OCI-LY7 (cell line): ENCODE measurements around the gene TUBB6. TPM values are rescaled to one million over a fixed set of nuclear protein-coding genes. Genes with fewer than 3 reads are reported as not detected.

Source experiments
- BruUV-seq: library from RNA; stranded (reverse); fragments of 400-500 nt; replicated peaks from 2 replicates; lab custom pipeline; 2021; lab: Mats Ljungman, UMichigan
- CTCF ChIA-PET: fragments of 300-600 bp; sonication (Branson Sonifier 250); formaldehyde crosslinking; loops from one replicate; lab custom pipeline; 2022; ENCODE audit warnings: antibody characterized with exemption; ENCODE audit not compliant: unreplicated experiment; lab: Charles Lee
- POLR2A ChIA-PET: fragments of 300-600 bp; sonication (Branson Sonifier 250); formaldehyde crosslinking; loops from one replicate; lab custom pipeline; 2022; ENCODE audit warnings: antibody characterized with exemption; lab: Charles Lee
- DNase-seq: peaks from one replicate; pipeline ENCODE4 v3.0.0-alpha.2; 2015; ENCODE audit warnings: low spot score
- H2AFZ ChIP-seq: fragments of 200-600 bp; sonication (generic), shearing (Covaris generic); 2 replicates; pipeline ENCODE4 v1.6.1; 2014; ENCODE audit warnings: mild to moderate bottlenecking, antibody characterized with exemption, low read length, moderate library complexity
- H3K27ac ChIP-seq: fragments of 200-600 bp; sonication (generic); 2 replicates; pipeline ENCODE4 v1.5.1; 2014; ENCODE audit warnings: mixed run types, low read depth, mild to moderate bottlenecking, moderate library complexity, low read length, inconsistent platforms; ENCODE audit not compliant: poor library complexity, severe bottlenecking
- H3K36me3 ChIP-seq: fragments of 200-600 bp; sonication (generic); 2 replicates; pipeline ENCODE4 v1.6.1; 2014; ENCODE audit warnings: mild to moderate bottlenecking, antibody characterized with exemption, low read length, moderate library complexity, mixed read lengths; ENCODE audit not compliant: insufficient read depth
- H3K4me1 ChIP-seq: fragments of 200-600 bp; sonication (generic); 2 replicates; pipeline ENCODE4 v1.5.1; 2014; ENCODE audit warnings: mild to moderate bottlenecking, low read length; ENCODE audit not compliant: insufficient read depth, poor library complexity, severe bottlenecking
- H3K4me2 ChIP-seq: fragments of 200-600 bp; sonication (generic); 2 replicates; pipeline ENCODE4 v1.6.1; 2014; ENCODE audit warnings: mild to moderate bottlenecking, low read length
- H3K4me3 ChIP-seq: fragments of 200-600 bp; sonication (generic); 2 replicates; pipeline ENCODE4 v1.5.1; 2014; ENCODE audit warnings: mild to moderate bottlenecking, low read depth, low read length; ENCODE audit not compliant: poor library complexity, severe bottlenecking
- H3K79me2 ChIP-seq: fragments of 200-600 bp; sonication (generic); 2 replicates; pipeline ENCODE4 v1.6.1; 2016; ENCODE audit warnings: low read depth, mild to moderate bottlenecking, low read length, moderate library complexity, mixed read lengths; ENCODE audit not compliant: insufficient read depth
- H3K9me2 ChIP-seq: fragments of 200-600 bp; sonication (generic); 2 replicates; pipeline ENCODE4 v1.6.1; 2016; ENCODE audit warnings: mild to moderate bottlenecking, low read length, mixed read lengths; ENCODE audit not compliant: insufficient read depth
- H3K9me3 ChIP-seq: fragments of 200-600 bp; sonication (generic); 2 replicates; pipeline ENCODE4 v1.6.1; 2014; ENCODE audit warnings: mild to moderate bottlenecking, mixed run types, low read length, mixed read lengths
- H4K20me1 ChIP-seq: fragments of 200-600 bp; sonication (generic); 2 replicates; pipeline ENCODE4 v1.6.1; 2014; ENCODE audit warnings: mild to moderate bottlenecking, antibody characterized with exemption, low read length, moderate library complexity, mixed read lengths; ENCODE audit not compliant: insufficient read depth
- CTCF ChIP-seq: fragments of 200-600 bp; sonication (generic); conservative IDR thresholded peaks from 2 replicates; pipeline ENCODE4 v1.5.1; 2014; ENCODE audit warnings: mild to moderate bottlenecking, antibody characterized with exemption, low read length, moderate library complexity, mixed read lengths
- EZH2phosphoT487 ChIP-seq: fragments of 200-600 bp; sonication (generic); IDR thresholded peaks from 2 replicates; pipeline ENCODE4 v1.6.1; 2018; ENCODE audit warnings: low read depth, borderline replicate concordance, mild to moderate bottlenecking, mixed run types, antibody characterized with exemption, low read length, moderate library complexity, mixed read lengths
- intact Hi-C: fragments of 100-400 bp; cut with micrococcal nuclease; formaldehyde crosslinking; loops from one replicate; pipeline ENCODE4 v1.10.0; 2022; ENCODE audit not compliant: unreplicated experiment
- total RNA-seq, 2 experiments: library from RNA; depleted of rRNA in 1 of 2; stranded (reverse); fragments of >200 nt in 1 of 2; shearing (Covaris generic) in 1 of 2; gene quantifications; 2 replicates each; pipeline ENCODE4 v1.2.3, GENCODE V29; 2014 to 2022

The TUBB6 gene
- total RNA-seq, 2 experiments from 2014 or later = not detected

GRCh38 chr18:12366784-12367183 is 58.7 kb downstream of the TUBB6 start:
- H3K4me3 ChIP-seq = no peak overlapping the region
- H3K79me2 ChIP-seq = peaks cover 19% of the 10 kb centered on the region
- no peak overlapping the region for H2AFZ ChIP-seq
- H3K9me3 ChIP-seq = no peaks in the 10 kb centered on the region
- no TSS peak for BruUV-seq
- H3K9me2 ChIP-seq = no peaks in the 10 kb centered on the region
- POLR2A ChIA-PET = interaction anchor here (0.6 to 1.3 kb wide), 2 partner anchors 10 to 112 kb away, joined by 4 to 6 read pairs; partner anchors contain the start of gene AFG3L2
- H3K4me1 ChIP-seq = no peaks in the 10 kb centered on the region
- no peak for TF ChIP-seq EZH2phosphoT487
- TF ChIP-seq CTCF = no peak
- CTCF ChIA-PET = no interaction called here
- H3K27ac ChIP-seq = no peak overlapping the region
- no peaks in the 10 kb centered on the region for H4K20me1 ChIP-seq
- intact Hi-C loops = no loop called here
- no peak for DNase-seq
- H3K36me3 ChIP-seq = peaks cover 90% of the 10 kb centered on the region
- no peak overlapping the region for H3K4me2 ChIP-seq

- CTCF ChIA-PET = interaction anchor here (0.6 kb wide), 1 partner anchor 336 kb away, joined by 6 read pairs; no protein-coding TSS in a partner anchor
- Histone ChIP-seq H3K4me1 (peaks cover 1% of the 10 kb centered on the region), H2AFZ (no peak overlapping the region), H3K27ac (no peak overlapping the region), H3K4me2 (no peak overlapping the region), H3K9me3 (no peaks in the 10 kb centered on the region), H3K79me2 (peaks cover 43% of the 10 kb centered on the region), H3K4me3 (no peak overlapping the region), H3K36me3 (peaks cover 86% of the 10 kb centered on the region), H3K9me2 (no peaks in the 10 kb centered on the region), H4K20me1 (peaks cover 17% of the 10 kb centered on the region)
- intact Hi-C loops = no loop called here
- no peak for DNase-seq
- BruUV-seq = no TSS peak
- TF ChIP-seq CTCF (no peak), EZH2phosphoT487 (no peak)
- POLR2A ChIA-PET = interaction anchor here (0.7 to 1.1 kb wide), 2 partner anchors 13 to 651 kb away, joined by 3 to 5 read pairs; no protein-coding TSS in a partner anchor
Observed at GRCh38 chr18:12369211-12369610, 61.2 kb downstream of the TUBB6 start.

- BruUV-seq = no TSS peak
- Histone ChIP-seq H2AFZ (no peak overlapping the region), H3K27ac (no peak overlapping the region), H4K20me1 (peaks cover 20% of the 10 kb centered on the region), H3K4me2 (no peak overlapping the region), H3K79me2 (peaks cover 67% of the 10 kb centered on the region), H3K9me3 (no peaks in the 10 kb centered on the region), H3K4me3 (no peak overlapping the region), H3K9me2 (no peaks in the 10 kb centered on the region), H3K36me3 (peaks cover 69% of the 10 kb centered on the region), H3K4me1 (peaks cover 16% of the 10 kb centered on the region)
- no peak for DNase-seq
- intact Hi-C loops = no loop called here
- ChIA-PET POLR2A (interaction anchor here (0.7 to 1.1 kb wide), 2 partner anchors 10 to 23 kb away, joined by 3 to 5 read pairs; no protein-coding TSS in a partner anchor), CTCF (no interaction called here)
- no peak for TF ChIP-seq CTCF
- TF ChIP-seq EZH2phosphoT487 = no peak
Observed at GRCh38 chr18:12371590-12371989, 63.5 kb downstream of the TUBB6 start.
